HG02885 (cell line): ENCODE results near the gene KIT.
"Not testable (repeated sequence)": the region's sequence is repeated elsewhere in the genome, so short reads cannot be mapped to it uniquely, and the experiment has no call there.

ENCODE experiments used
- ATAC-seq: cut with Tn5 transposase; IDR thresholded peaks from one replicate; pipeline ENCODE4 v1.9.1; 2021; ENCODE audit warnings: mild to moderate bottlenecking; ENCODE audit not compliant: unreplicated experiment, poor library complexity

The KIT gene

GRCh38 chr4:54657551-54658251 is at the start of gene KIT:
Gene KIT (plus strand): TSS chr4:54657957. CDS start chr4:54658015, 58 bp downstream.
- no peak for ATAC-seq

GRCh38 chr4:54609310-54609709 is 48.4 kb upstream of the KIT start:
- ATAC-seq: no peak

- ATAC-seq: no peak
These were observed 43.6 kb upstream of the KIT start for GRCh38 chr4:54614149-54614548.

- no peak for ATAC-seq
These were observed 37.0 kb upstream of the KIT start for GRCh38 chr4:54620773-54621172.

- ATAC-seq: no peak
These were observed 32.4 kb upstream of the KIT start for GRCh38 chr4:54625391-54625790.

GRCh38 chr4:54626113-54626512 is 31.6 kb upstream of the KIT start:
- no peak for ATAC-seq

- ATAC-seq: no peak
These were observed 25.2 kb upstream of the KIT start for GRCh38 chr4:54632537-54632936.

- not testable (repeated sequence) for ATAC-seq
These were observed 24.5 kb upstream of the KIT start for GRCh38 chr4:54633102-54633740.

GRCh38 chr4:54635318-54635717 is 22.4 kb upstream of the KIT start:
- ATAC-seq: no peak

- ATAC-seq: no peak
These were observed 20.4 kb upstream of the KIT start for GRCh38 chr4:54637325-54637724.

GRCh38 chr4:54641101-54641500 is 16.7 kb upstream of the KIT start:
- ATAC-seq: not testable (repeated sequence)

GRCh38 chr4:54643172-54643571 is 14.6 kb upstream of the KIT start:
- ATAC-seq: no peak

- ATAC-seq: no peak
These were observed 13.6 kb upstream of the KIT start for GRCh38 chr4:54643958-54644751.

- ATAC-seq: no peak
These were observed 11.9 kb upstream of the KIT start for GRCh38 chr4:54645830-54646229.

GRCh38 chr4:54647070-54647469 is 10.7 kb upstream of the KIT start:
- no peak for ATAC-seq

GRCh38 chr4:54651050-54651449 is 6.7 kb upstream of the KIT start:
- ATAC-seq: no peak

GRCh38 chr4:54654753-54655152 is 3.0 kb upstream of the KIT start:
- ATAC-seq: no peak

- ATAC-seq: no peak
These were observed 589 bp upstream of the KIT start for GRCh38 chr4:54657185-54657550.

GRCh38 chr4:54658252-54659093 is 716 bp downstream of the KIT start:
- peak; percentile 67 for ATAC-seq

- ATAC-seq: no peak
These were observed 1.6 kb downstream of the KIT start for GRCh38 chr4:54659313-54659712.
